ENCODE results near the gene MASP1.
"Not testable (repeated sequence)": the region's sequence is repeated elsewhere in the genome, so short reads cannot be mapped to it uniquely, and the experiment has no call there.

The MASP1 gene

GRCh38 chr3:187227658-187228258 is 63.8 kb downstream of the MASP1 start:
- DNase-seq (no peak), ATAC-seq (no peak)

GRCh38 chr3:187223799-187224198 is 67.7 kb downstream of the MASP1 start:
- DNase-seq (no peak), ATAC-seq (no peak)

GRCh38 chr3:187222801-187223200 is 68.7 kb downstream of the MASP1 start:
- ATAC-seq, result no peak
- no peak for DNase-seq

GRCh38 chr3:187215460-187215859 is 76.1 kb downstream of the MASP1 start:
- no peak for DNase-seq
- ATAC-seq, result no peak

- DNase-seq, result no peak
- ATAC-seq, result no peak
Observed at GRCh38 chr3:187213616-187214015, 77.9 kb downstream of the MASP1 start.

- ATAC-seq, result no peak
- no peak for DNase-seq
Observed at GRCh38 chr3:187212705-187213104, 78.8 kb downstream of the MASP1 start.

- DNase-seq (no peak), ATAC-seq (no peak)
Observed at GRCh38 chr3:187212196-187212545, 79.4 kb downstream of the MASP1 start.

GRCh38 chr3:187211532-187212195 is 79.9 kb downstream of the MASP1 start:
- no peak for ATAC-seq
- DNase-seq, result no peak

- ATAC-seq, result no peak
Observed at GRCh38 chr3:187210545-187211327, 80.8 kb downstream of the MASP1 start.

GRCh38 chr3:187210091-187210490 is 81.4 kb downstream of the MASP1 start:
- ATAC-seq (no peak), DNase-seq (no peak)

More at GRCh38 chr3:187210545-187211327, 80.8 kb downstream of the MASP1 start:
- no peak for DNase-seq

- ATAC-seq (no peak), DNase-seq (no peak)
Observed at GRCh38 chr3:187209491-187209890, 82.0 kb downstream of the MASP1 start.

- DNase-seq (no peak), ATAC-seq (no peak)
Observed at GRCh38 chr3:187208159-187208558, 83.4 kb downstream of the MASP1 start.

GRCh38 chr3:187207624-187208023 is 83.9 kb downstream of the MASP1 start:
- ATAC-seq, result no peak
- DNase-seq, result no peak

- DNase-seq (no peak), ATAC-seq (no peak)
Observed at GRCh38 chr3:187207062-187207461, 84.5 kb downstream of the MASP1 start.

GRCh38 chr3:187205683-187206082 is 85.9 kb downstream of the MASP1 start:
- no peak for DNase-seq
- ATAC-seq, result no peak

GRCh38 chr3:187199463-187200050 is 92.0 kb downstream of the MASP1 start:
- ATAC-seq, result not testable (repeated sequence)

GRCh38 chr3:187198490-187198889 is 93.0 kb downstream of the MASP1 start:
- no peak for DNase-seq
- no peak for ATAC-seq

More at GRCh38 chr3:187199463-187200050, 92.0 kb downstream of the MASP1 start:
- not testable (repeated sequence) for DNase-seq

GRCh38 chr3:187197335-187197649 is 94.2 kb downstream of the MASP1 start, which contains the start of gene RTP1:
Gene RTP1 (plus strand): TSS chr3:187197486. CDS start chr3:187197516, 30 bp downstream.
- ATAC-seq, result no peak

GRCh38 chr3:187196573-187197334 is 94.8 kb downstream of the MASP1 start:
- no peak for ATAC-seq
- DNase-seq, result no peak

More at GRCh38 chr3:187197335-187197649, 94.2 kb downstream of the MASP1 start, which contains the start of gene RTP1:
- DNase-seq, result no peak

- DNase-seq (no peak), ATAC-seq (no peak)
Observed at GRCh38 chr3:187193181-187193580, 98.4 kb downstream of the MASP1 start.

- no peak for ATAC-seq
Observed at GRCh38 chr3:187191271-187191670, 100.3 kb downstream of the MASP1 start.

GRCh38 chr3:187188931-187189330 is 102.6 kb downstream of the MASP1 start:
- ATAC-seq, result no peak

More at GRCh38 chr3:187191271-187191670, 100.3 kb downstream of the MASP1 start:
- no peak for DNase-seq

More at GRCh38 chr3:187188931-187189330, 102.6 kb downstream of the MASP1 start:
- no peak for DNase-seq
